ENCODE data around the gene APBA3.

The APBA3 gene

GRCh38 chr19:3761382-3762129 lies at the start of gene APBA3:
APBA3 (minus strand) TSS chr19:3761692; CDS start chr19:3760264, 1,428 bp downstream.
- peak; percentile 95 for DNase-seq (ENCODE audit: low read depth)

GRCh38 chr19:3810708-3811355 lies 49.3 kb upstream of the APBA3 start:
- no peak for DNase-seq (ENCODE audit: low read depth)

GRCh38 chr19:3809881-3810707 lies 48.6 kb upstream of the APBA3 start:
- DNase-seq (ENCODE audit: low read depth), result no peak

DNA sequence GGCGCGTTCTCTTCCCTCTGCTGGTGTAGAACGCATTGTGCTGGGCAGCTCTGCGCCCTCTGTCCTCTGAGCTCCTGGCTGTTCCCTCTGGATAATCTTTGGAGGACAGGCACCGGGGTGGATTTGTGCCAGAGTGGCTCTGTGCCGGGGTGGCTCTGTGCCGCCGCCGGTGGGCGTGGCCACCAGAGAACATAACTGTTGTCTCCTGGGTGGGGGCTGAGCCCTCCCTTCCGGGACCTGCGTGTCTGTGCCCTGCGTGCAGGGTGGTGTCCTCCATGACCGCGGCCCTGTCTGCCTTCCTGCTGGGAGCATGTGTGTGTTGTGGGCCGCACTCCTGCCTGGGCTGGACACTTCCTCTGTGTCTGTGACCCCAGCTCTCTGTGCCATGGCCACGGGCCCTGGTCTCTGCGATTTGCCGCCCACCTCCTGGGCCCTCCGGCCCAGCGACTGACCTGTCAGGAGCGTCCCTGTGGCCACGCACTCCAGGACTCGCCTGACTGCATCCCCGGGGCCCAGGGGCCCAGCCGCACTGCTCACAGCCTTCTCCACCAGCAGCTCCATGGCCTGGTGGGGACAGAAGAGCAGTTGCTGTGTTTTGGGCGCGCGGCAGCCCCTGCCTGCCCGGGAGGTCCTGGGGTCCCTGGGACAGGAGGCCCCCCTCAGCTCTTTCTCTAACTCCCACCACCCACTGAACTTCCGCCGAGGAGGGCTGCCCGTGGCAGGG lies 47.1 kb upstream of the APBA3 start:
- no peak for DNase-seq (ENCODE audit: low read depth)

GRCh38 chr19:3807574-3808354 lies 46.3 kb upstream of the APBA3 start:
- no peak for DNase-seq (ENCODE audit: low read depth)

GRCh38 chr19:3807131-3807480 lies 45.6 kb upstream of the APBA3 start:
- no peak for DNase-seq (ENCODE audit: low read depth)

DNA sequence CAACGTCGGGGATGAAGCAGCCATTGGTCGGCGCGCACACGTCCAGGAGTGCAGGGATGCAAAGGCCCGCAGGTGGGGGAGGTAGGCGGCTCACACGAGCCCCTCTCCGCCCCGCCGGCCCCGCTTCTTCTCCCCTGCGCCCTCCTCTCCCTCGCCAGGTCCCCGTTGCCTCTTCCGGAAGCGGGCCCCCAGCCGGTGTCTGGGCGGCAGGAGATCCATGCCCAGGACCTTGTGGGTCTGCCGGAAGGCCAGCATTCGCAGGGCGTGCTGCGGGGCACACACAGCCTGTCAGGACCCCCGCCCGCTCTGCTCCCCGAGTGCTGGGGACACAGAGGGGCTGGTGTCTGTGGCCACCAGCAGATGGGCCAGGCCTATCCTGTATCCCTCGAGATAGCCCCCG lies 44.4 kb upstream of the APBA3 start:
- no peak for DNase-seq (ENCODE audit: low read depth)

DNA sequence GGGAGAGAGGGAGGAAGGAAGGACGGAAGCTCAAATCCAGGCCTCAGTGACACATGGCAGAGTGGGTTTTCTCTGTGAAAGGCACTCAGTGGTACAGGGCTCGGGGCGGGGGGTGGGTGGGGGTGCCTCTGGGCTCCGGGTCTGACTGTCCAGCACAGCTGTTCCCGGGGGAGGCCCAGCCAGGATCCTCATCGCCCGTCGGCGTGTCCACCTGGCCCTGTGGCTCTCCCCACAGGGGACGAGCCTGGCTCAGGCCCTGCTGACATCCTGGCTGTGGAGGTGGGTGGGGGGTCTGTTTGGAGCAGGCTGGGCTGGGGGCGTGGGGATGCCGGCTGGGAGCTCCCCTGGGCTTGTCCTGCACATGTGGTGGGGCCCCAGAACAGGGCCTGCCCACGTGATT lies 42.9 kb upstream of the APBA3 start:
- no peak for DNase-seq (ENCODE audit: low read depth)

- DNase-seq (ENCODE audit: low read depth), result no peak
These were observed 42.5 kb upstream of the APBA3 start for GRCh38 chr19:3803986-3804385.

GRCh38 chr19:3803114-3803888 lies 41.8 kb upstream of the APBA3 start:
- no peak for DNase-seq (ENCODE audit: low read depth)

DNA sequence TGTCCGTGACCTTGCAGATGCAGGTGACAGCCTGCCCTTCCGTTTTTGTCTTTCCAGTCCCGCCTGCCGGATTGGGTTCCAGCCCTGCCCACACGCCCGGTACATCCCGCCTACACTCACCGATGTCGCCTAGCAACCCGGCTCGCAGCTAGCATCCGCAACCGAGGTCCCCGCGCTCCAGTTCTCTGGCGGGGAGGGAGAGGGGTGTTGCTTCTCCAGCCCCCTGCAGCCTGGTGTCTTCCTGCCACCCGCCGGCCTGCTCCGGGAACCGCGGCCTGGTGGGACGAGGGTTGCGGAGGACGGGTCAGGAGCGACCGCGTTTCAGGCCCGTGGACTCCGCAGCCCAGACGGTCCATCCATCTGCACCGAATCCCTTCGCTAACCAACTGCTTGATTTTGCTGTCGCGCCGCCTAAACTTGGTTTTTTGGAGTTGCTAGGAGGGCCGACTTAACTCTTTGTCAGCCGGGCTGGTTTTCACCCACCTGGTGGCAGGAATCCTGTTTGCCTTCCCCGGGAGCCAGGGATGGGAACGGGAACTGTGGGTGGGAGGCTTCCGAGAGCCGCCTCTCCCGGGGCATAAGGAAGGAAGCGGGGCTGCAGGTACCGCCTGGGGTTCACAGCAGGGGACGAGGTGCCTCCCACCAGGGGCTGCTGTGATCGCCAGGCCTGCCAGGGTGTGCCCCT lies 40.1 kb upstream of the APBA3 start:
- DNase-seq (ENCODE audit: low read depth), result peak; percentile 56

GRCh38 chr19:3800996-3801395 lies 39.5 kb upstream of the APBA3 start:
- no peak for DNase-seq (ENCODE audit: low read depth)

- DNase-seq (ENCODE audit: low read depth), result no peak
These were observed 36.6 kb upstream of the APBA3 start for GRCh38 chr19:3798137-3798536.

GRCh38 chr19:3796358-3796757 lies 34.9 kb upstream of the APBA3 start:
- no peak for DNase-seq (ENCODE audit: low read depth)

- no peak for DNase-seq (ENCODE audit: low read depth)
These were observed 32.3 kb upstream of the APBA3 start for GRCh38 chr19:3793799-3794198.

DNA sequence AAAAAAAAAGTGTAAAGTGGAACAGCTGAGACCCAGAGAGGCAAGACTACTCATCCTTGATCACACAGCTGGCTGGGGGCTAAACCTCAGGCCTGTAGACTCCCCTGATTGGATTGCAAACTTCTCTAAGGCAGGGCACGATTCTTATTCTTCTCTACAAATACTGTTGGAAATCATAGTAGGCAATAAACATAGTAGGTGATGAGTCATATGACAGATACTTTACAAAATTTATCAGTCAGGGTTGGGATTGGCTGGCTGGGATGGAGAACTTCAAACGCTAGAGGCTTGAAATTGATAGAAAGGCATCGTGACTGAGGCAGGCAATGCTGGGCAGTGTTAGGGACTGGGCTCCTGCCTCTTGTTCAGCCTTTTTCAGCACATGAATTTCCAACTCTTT lies 30.6 kb upstream of the APBA3 start:
- DNase-seq (ENCODE audit: low read depth), result no peak

DNA sequence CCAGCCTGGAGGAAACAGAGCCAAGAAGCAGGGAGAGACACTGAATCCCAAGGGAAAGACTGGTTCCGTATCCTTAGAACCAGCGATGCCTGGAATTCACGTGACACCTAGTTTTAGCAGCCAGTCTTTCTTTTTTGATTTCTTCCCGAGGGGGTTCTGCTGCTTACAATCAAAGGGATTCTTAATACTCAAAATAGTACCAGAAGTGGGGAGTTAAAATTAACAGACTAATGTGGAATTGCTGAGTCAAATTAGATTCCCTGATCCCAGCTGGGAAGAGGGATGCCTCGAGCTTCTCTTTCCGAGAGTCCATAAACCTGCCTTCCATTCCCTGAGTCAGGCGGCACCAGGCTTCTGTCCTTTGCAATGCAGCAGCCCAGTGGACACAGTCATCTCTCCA lies 29.4 kb upstream of the APBA3 start:
- DNase-seq (ENCODE audit: low read depth), result no peak

GRCh38 chr19:3790209-3790734 lies 28.8 kb upstream of the APBA3 start:
- no peak for DNase-seq (ENCODE audit: low read depth)

DNA sequence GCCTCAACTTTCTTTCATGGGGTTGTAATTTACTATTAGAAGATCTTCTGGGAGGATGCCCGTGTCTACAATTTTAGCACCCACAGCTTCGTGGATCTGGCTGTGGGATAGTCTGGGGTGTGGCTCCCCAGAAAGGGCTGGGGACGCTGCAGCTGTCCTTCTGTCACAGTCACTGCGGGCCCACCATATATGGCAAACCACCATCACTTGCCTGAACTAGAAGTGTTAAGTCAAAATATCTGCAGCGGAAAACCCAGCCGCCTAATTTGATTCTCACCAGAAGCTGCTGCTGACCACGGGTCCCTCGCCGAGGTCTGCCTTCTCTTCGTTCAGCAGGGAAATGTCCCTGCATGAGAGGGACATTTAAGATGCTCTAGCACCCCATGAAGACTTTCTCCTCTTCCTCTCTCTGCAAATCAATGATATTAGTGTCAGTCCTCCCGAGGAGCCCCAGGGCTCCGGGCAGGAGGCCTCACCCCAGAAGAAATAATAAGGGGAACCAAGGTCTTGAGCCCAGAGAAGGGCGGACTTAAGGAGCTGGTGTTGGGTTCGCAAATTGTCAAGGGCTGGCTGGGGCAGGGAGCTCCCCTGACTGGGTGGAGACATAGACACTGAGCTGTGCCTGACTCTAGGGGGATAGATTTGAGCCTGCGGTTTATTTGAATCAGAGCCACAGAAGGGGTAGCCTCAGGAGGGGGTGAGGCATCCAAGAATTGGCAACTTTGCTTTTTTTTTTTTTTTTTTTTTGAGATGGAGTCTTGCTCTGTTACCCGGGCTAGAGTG lies 27.7 kb upstream of the APBA3 start:
- DNase-seq (ENCODE audit: low read depth), result no peak

Data from stimulated activated CD8-positive, alpha-beta memory T cell treated with anti-CD3 and anti-CD28 coated beads, Interleukin-4, amount 100 ng/mL, for 24 hours (primary cell).